Kidney (tissue), 14 donors: ENCODE data around the gene TENM4. TPM values are rescaled to one million over a fixed set of nuclear protein-coding genes. Genes with fewer than 3 reads are reported as not detected.

Source experiments
- DNase-seq, 5 donors: peaks; one replicate each; pipeline ENCODE4 v3.0.0-alpha.2; 2013 to 2020
- FAIRE-seq: peaks from 2 replicates; lab custom pipeline; 2012; peaks lifted over from hg19 to GRCh38; lab: Jason Lieb, UNC
- H3K27ac ChIP-seq, 2 donors: one replicate each; pipeline ENCODE4 v1.7.0; 2013; ENCODE audit warnings: low read depth in 2 of 2, low read length in 2 of 2, inconsistent platforms in 1 of 2
- H3K27me3 ChIP-seq: one replicate; pipeline ENCODE4 v1.7.1; 2013; ENCODE audit warnings: low read length, inconsistent platforms; ENCODE audit not compliant: control insufficient read depth, insufficient read depth
- H3K36me3 ChIP-seq, 3 donors: one replicate each; pipeline versions ENCODE4 v1.7.0 to v1.7.1; 2013; ENCODE audit warnings: low read length in 3 of 3, control low read depth in 1 of 3, inconsistent platforms in 1 of 3; ENCODE audit not compliant: insufficient read depth in 3 of 3, control insufficient read depth in 2 of 3
- H3K4me1 ChIP-seq, 3 donors: one replicate each; pipeline versions ENCODE4 v1.7.0 to v1.7.1; 2013; ENCODE audit warnings: low read length in 3 of 3, inconsistent platforms in 1 of 3, low read depth in 1 of 3; ENCODE audit not compliant: control insufficient read depth in 2 of 3, insufficient read depth in 2 of 3
- H3K4me3 ChIP-seq, 3 donors: one replicate each; pipeline versions ENCODE4 v1.7.0 to v1.8.1; 2013; ENCODE audit warnings: low read length in 3 of 3, control low read depth in 1 of 3, inconsistent platforms in 1 of 3
- H3K9ac ChIP-seq, 3 donors: one replicate each; pipeline versions ENCODE4 v1.7.0 to v1.7.1; 2013; ENCODE audit warnings: low read length in 3 of 3, control low read depth in 1 of 3, inconsistent platforms in 1 of 3
- H3K9me3 ChIP-seq, 3 donors: one replicate each; pipeline versions ENCODE4 v1.7.0 to v1.7.1; 2013; ENCODE audit warnings: low read length in 3 of 3, control low read depth in 1 of 3, inconsistent platforms in 1 of 3; ENCODE audit not compliant: control insufficient read depth in 2 of 3, insufficient read depth in 1 of 3
- intact Hi-C: fragments of 100-400 bp; cut with DNase I; formaldehyde crosslinking; loops from one replicate; pipeline ENCODE4 v1.11.1; 2022
- polyA plus RNA-seq: library from polyadenylated mRNA; stranded (reverse); fragments of 350-450 nt; fragmentation: Illumina TruSeq; extraction: RNeasy Lipid Tissue Mini Kit (QIAGEN cat#74804); gene quantifications from one replicate; pipeline ENCODE4 v1.2.3, GENCODE V29; 2014; ENCODE audit warnings: low read depth, low replicate concordance; ENCODE audit not compliant: insufficient read depth
- total RNA-seq: library from RNA; stranded (reverse); fragmentation: NEBNext Ultra II Directional; extraction: Animal tissue kit (Norgen Biotek cat#: 25700); gene quantifications from one replicate; pipeline ENCODE4 v1.2.1, GENCODE V29; 2021
- TF ChIP-seq, protein P1 (sequence below): IDR thresholded peaks from 3 replicates; pipeline ENCODE4 v1.5.1; 2012; ENCODE audit warnings: mild to moderate bottlenecking, moderate library complexity, borderline replicate concordance; ENCODE audit not compliant: insufficient read depth; ENCODE audit errors: extremely low read depth
- donor health status: control.
- donor health status: control.
- donor health status: control.
- donor health status: control.
- donor health status: control.
- donor health status: DM: yes; HTN: yes; CAD: no.
- donor health status: Normal renal cell carcinoma (clear cell type).

TENM4 gene
- total and polyA plus RNA-seq, 2 donors from 2014 or later: 0.34 to 31.0 TPM

DNA sequence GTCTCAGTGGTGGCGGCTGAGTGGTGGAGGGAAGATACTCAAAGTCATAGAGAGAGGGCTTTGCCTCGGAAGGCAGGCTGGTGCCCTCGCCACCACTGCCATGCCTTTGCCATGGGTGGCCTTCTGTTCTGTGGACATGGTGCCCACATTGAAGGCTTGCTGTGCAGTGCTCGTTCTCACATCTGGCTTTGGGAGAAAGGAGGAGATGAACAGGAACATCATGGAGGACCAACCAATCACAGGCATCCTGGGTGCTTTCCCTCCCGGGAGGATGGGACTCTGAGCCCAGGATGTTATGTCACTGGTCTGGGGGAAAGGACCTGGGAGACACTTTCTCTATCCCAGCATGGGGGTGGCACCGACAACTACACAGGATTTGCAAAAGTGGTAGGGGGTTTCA is 783.8 kb downstream of the TENM4 start:
- intact Hi-C loops: no loop called here

DNA sequence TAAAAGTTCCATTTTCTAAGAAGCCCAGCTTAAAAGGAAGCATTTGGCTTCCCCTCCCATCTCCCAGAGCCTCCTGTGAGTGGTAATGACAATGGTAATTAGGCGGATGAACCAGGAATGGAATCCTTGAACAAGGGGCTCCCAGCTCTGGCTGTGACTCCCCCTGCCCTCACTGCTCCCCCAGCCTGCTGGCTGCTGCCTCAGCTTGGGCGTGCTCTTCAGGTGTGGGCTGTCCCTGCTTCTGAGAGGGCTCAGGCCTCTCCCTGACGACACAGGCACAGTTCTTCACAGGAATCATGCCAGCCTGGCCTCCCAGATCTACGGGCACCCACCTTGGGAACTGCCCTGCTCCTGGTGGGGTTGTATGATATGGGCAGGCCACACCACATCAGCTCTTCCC is 784.5 kb downstream of the TENM4 start:
- Histone ChIP-seq H3K27ac (no peak overlapping the region), H3K27me3 (no peaks in the 10 kb centered on the region), H3K4me1 (no peaks in the 10 kb centered on the region), H3K4me3 (no peak overlapping the region), H3K36me3 (no peaks in the 10 kb centered on the region), H3K9ac (no peak overlapping the region), H3K9me3 (no peaks in the 10 kb centered on the region)
- TF ChIP-seq, protein P1, sequence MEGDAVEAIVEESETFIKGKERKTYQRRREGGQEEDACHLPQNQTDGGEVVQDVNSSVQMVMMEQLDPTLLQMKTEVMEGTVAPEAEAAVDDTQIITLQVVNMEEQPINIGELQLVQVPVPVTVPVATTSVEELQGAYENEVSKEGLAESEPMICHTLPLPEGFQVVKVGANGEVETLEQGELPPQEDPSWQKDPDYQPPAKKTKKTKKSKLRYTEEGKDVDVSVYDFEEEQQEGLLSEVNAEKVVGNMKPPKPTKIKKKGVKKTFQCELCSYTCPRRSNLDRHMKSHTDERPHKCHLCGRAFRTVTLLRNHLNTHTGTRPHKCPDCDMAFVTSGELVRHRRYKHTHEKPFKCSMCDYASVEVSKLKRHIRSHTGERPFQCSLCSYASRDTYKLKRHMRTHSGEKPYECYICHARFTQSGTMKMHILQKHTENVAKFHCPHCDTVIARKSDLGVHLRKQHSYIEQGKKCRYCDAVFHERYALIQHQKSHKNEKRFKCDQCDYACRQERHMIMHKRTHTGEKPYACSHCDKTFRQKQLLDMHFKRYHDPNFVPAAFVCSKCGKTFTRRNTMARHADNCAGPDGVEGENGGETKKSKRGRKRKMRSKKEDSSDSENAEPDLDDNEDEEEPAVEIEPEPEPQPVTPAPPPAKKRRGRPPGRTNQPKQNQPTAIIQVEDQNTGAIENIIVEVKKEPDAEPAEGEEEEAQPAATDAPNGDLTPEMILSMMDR: no peak
- DNase-seq (no peak), FAIRE-seq (no peak)
- intact Hi-C loops: no loop called here

More for the DNA sequence above, 783.8 kb downstream of the TENM4 start:
- H3K9me3 ChIP-seq: no peaks in the 10 kb centered on the region
- TF ChIP-seq, protein P1: no peak
- H3K27ac ChIP-seq: no peak overlapping the region
- H3K4me1 ChIP-seq: no peaks in the 10 kb centered on the region
- no peaks in the 10 kb centered on the region for H3K27me3 ChIP-seq
- no peak overlapping the region for H3K9ac ChIP-seq
- no peak for FAIRE-seq
- H3K36me3 ChIP-seq: no peaks in the 10 kb centered on the region
- H3K4me3 ChIP-seq: no peak overlapping the region
- DNase-seq: no peak

DNA sequence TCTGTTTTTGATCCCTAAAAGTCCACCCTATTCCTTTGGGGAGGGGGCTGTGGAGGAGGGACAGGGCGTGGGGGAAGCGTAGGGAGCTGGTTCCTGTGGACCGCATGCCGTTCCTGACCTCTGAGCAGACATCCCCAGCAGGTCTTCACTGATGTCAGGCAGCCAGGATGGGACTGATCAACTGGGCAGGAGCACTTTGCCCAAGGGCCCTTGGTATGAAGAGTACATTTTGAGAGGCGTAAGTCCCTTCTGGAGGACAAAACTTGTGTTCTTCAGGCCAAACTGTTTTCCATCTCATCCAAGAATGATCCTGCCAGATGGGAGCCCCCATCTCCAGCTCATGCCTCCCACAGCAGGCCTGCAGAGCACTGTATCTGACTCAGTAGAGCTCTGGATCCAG is 785.3 kb downstream of the TENM4 start:
- intact Hi-C loops: no loop called here
- H3K36me3 ChIP-seq: no peaks in the 10 kb centered on the region
- FAIRE-seq (no peak), DNase-seq (no peak)
- TF ChIP-seq, protein P1: no peak
- no peaks in the 10 kb centered on the region for H3K27me3 ChIP-seq
- H3K9me3 ChIP-seq: no peaks in the 10 kb centered on the region
- H3K9ac ChIP-seq: no peak overlapping the region
- no peak overlapping the region for H3K27ac ChIP-seq
- H3K4me3 ChIP-seq: no peak overlapping the region
- no peaks in the 10 kb centered on the region for H3K4me1 ChIP-seq

DNA sequence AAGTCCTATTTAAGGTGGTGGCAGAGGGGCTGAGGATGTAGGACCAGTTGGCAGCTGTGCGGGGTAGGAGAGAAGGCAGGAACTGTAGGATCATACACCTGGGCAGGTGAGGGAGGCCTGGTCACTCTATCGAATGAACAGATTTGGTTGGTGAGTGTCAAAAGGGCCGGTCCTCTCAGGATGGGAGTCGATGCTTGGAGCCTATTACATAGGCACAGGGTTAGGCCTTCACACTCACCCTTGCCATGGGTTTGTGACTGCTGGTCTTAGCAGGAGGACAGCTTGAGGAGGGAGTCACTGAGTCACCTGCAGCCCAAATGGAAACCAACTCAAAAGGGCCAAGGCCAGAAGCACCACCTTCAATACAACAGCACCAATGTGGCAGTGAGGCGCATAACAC is 786.0 kb downstream of the TENM4 start:
- H3K9me3 ChIP-seq: no peaks in the 10 kb centered on the region
- intact Hi-C loops: no loop called here
- DNase-seq (no peak), FAIRE-seq (no peak)
- H3K9ac ChIP-seq: no peak overlapping the region
- no peak overlapping the region for H3K27ac ChIP-seq
- no peaks in the 10 kb centered on the region for H3K36me3 ChIP-seq
- H3K4me1 ChIP-seq: no peaks in the 10 kb centered on the region
- no peaks in the 10 kb centered on the region for H3K27me3 ChIP-seq
- TF ChIP-seq, protein P1: no peak
- H3K4me3 ChIP-seq: no peak overlapping the region
